NCI-H524 treated with DMSO at 0.1 percent for 48 hours (cell line): ENCODE measurements around the gene CACNB2.

Experiments
- DNase-seq: peaks from one replicate; lab custom pipeline; 2025; lab: John Stamatoyannopoulos, UW

CACNB2 gene

GRCh38 chr10:18514537-18514936 is 374.3 kb downstream of the CACNB2 start:
- DNase-seq = no peak

- no peak for DNase-seq
These were observed 376.6 kb downstream of the CACNB2 start for GRCh38 chr10:18516851-18517250.

- DNase-seq = no peak
These were observed 382.8 kb downstream of the CACNB2 start for GRCh38 chr10:18523025-18523424.

DNA sequence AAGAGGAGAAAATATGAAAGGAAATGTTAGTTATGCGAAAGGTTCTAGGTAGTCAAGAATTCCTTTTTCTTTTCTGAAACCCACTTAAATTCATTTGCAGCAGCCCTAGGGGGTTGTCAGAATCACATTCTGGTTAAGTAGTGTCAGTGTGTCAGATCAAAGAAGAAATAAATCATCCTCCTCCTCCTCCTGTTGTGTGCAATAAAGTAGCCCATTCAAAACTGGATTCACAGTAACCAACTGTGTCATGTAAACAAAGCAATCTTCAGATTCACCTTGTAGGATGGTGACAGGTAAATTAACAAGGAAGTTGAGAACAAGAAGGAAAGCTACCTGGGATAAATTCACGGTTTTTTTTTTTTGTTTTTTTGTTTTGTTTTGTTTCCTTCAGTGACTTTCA is 383.6 kb downstream of the CACNB2 start:
- no peak for DNase-seq

DNA sequence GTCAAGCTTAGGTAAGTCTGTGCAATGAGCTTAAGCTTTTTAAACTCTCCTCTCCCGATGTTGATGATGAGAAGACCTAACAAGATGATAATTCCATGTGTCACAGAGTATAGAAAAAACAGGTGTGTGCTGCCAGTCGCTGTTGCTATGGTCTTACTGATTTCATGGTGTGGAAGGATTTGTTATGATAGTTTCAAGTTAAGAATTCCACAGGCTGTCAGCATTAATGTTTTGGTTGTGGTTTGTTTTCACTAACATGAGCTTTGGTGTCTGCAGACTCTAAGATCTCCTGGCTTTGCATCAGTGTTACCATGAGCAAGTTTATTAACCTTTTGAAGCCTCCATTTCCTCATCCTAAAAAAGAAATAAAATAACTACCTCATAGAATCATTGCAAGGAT is 387.5 kb downstream of the CACNB2 start:
- DNase-seq = no peak

- no peak for DNase-seq
These were observed 388.1 kb downstream of the CACNB2 start for GRCh38 chr10:18528292-18528691.

GRCh38 chr10:18532881-18533535 is 392.8 kb downstream of the CACNB2 start:
- no peak for DNase-seq

- DNase-seq = no peak
These were observed 393.7 kb downstream of the CACNB2 start for GRCh38 chr10:18533896-18534295.

GRCh38 chr10:18539335-18539734 is 399.1 kb downstream of the CACNB2 start:
- DNase-seq = no peak

DNA sequence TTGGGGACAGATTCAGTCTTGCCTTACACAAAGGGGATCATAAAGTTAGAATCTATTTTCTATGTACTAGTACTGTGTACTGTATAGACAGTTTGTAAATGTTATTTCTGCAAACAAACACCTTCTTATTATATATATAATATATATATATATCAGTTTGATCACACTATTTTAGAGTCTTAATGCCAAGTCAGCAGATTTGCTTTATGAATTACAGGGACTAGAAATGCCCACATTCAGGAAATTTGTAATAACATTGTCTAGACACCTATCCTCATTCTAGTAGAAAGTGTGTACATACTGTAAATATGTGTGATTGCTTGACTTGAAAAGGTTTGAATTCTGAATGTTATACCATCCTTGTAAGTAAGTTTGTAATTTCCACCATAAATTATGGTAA is 400.0 kb downstream of the CACNB2 start:
- DNase-seq = no peak

DNA sequence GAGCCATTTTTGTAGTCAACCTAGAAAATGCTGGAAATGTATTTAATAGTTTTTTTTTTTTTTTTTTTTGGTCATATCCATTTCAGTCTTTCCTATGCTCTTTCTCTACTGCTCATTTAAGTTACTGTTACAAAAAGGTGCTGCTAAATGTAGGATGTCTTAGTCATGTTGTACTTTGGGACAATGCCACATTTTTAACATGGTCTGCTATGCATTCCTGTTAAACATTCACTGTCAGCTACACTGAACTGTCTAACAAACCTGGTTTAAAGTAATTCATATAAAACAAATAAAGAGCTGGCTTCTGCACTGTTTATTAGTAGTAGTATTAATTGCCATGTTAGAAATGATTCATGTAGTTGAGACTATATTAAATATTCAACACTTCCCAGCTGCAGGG is 402.6 kb downstream of the CACNB2 start:
- DNase-seq = no peak

- no peak for DNase-seq
These were observed 405.5 kb downstream of the CACNB2 start for GRCh38 chr10:18545621-18546305.

GRCh38 chr10:18549105-18549504 is 408.9 kb downstream of the CACNB2 start:
- no peak for DNase-seq

- no peak for DNase-seq
These were observed 411.2 kb downstream of the CACNB2 start for GRCh38 chr10:18551473-18551872.

DNA sequence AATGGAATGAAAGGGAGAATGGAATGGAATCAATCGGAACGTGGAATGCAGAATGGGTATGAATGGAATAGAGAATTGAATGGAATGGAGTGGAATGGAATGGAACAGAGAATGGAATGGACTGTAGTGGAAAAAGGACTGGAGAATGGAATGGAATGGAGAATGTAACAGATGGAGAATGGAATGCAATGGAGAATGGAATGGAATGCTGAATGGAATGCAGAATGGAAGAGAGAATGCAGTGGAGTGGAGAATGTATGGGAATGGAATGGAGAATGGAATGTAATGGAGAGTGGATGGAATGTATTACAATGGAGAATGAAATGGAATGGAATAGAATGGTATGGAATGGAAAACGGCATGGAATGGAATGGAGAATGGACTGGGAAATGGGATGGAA is 414.3 kb downstream of the CACNB2 start:
- DNase-seq = no peak

- DNase-seq = no peak
These were observed 416.4 kb downstream of the CACNB2 start for GRCh38 chr10:18556522-18557147.

GRCh38 chr10:18557960-18558359 is 417.7 kb downstream of the CACNB2 start:
- no peak for DNase-seq

DNA sequence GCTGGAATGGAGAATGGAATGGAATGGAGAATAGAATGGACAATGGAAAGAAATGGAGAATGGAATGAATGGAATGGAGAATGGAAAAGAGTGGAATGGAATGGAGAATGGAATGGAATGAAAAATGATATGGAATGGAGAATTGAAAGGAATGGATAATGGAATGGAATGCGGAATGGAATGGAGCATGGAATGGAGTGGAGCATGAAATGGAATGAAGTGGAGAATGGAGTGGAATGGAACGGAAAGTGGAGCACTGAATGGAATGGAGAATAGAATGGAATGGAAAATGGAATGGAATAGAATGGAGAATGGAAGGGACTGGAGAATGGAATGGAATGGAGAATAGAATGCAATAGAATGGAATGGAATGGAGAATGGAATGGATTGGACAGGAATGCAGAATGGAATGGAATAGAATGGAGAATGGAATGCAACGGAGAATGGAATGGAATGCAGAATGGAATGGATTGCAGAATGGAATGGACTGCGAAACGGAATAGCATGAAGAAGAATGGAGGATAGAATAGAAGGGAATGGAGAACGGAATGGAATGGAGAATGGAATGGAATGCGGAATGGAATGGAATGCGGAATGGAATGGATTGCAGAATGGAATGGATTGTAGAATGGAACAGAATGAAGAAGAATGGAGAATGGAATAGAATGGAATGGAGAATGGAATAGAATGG is 421.8 kb downstream of the CACNB2 start:
- no peak for DNase-seq

- DNase-seq = no peak
These were observed 422.9 kb downstream of the CACNB2 start for GRCh38 chr10:18563003-18563726.

DNA sequence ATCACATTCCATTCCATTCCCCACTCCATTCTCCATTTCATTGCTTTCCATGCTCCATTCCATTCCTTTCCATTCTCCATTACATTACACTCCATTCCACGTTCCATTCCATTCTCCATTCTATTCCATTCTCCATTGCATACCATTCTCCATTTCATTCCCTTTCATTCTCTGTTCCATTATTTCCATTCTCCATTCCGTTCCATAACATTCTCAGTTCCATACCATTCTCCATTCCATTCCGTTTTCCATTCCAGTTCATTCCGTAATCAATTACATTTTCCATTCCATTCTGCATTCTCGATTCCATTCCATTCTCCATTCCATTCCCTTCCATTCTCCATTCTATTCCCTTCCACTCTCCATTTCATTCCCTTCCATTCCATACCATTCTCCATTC is 424.8 kb downstream of the CACNB2 start:
- no peak for DNase-seq

GRCh38 chr10:18566177-18566576 is 426.0 kb downstream of the CACNB2 start:
- no peak for DNase-seq

DNA sequence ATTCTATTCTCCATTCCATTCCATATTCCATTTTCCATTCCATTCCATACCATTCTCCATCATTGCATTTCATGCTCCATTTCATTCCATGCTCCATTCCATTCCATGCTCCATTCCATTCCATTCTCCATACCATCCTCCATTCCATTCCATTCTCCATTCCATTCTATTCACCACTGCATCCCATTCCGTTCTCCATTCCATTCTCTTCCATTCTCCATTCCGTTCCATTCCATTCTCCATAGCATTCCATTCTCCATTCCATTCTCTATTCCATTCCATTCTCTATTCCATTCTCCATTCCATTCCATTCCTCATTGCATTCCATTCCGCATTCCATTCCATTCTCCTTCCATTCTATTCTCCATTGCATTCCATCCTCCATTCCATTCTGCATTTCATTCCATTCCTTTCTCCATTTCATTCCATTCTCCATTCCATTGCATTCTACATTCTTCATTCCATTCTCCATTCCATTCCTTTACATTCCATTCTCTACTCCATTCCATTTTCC is 427.2 kb downstream of the CACNB2 start:
- DNase-seq = no peak
